Measurements from ENCODE around the gene STAC2.

- TF ChIP-seq FOXK2 (conservative IDR thresholded peaks at IDR 0.05 in 1 of 2, IDR thresholded peaks at IDR 0.05 in 1 of 2; ENCODE audit: low read depth in 2 of 2) (no peak), ZBTB43 (CRISPR knock-in tag; IDR thresholded peaks at IDR 0.05) (no peak), SIRT6 (IDR thresholded peaks at IDR 0.05; ENCODE audit: low read depth, low read length) (no peak), JUN (IDR thresholded peaks at IDR 0.05; ENCODE audit: borderline replicate concordance, low read depth, low read length) (no peak), JUN (CRISPR knock-in tag; IDR thresholded peaks at IDR 0.05; ENCODE audit: borderline replicate concordance) (no peak), ADNP (tag; IDR thresholded peaks at IDR 0.05) (no peak), SAFB (IDR thresholded peaks at IDR 0.05; ENCODE audit: borderline replicate concordance, low read depth, low read length) (no peak), ZNF668 (CRISPR knock-in tag; IDR thresholded peaks at IDR 0.05) (no peak), RNF219 (CRISPR knock-in tag; IDR thresholded peaks at IDR 0.05) (no peak), RBFOX2 (IDR thresholded peaks at IDR 0.05; ENCODE audit: low read depth, low read length) (no peak), TEAD4 (IDR thresholded peaks at IDR 0.05; ENCODE audit: low read length) (no peak), TEAD4 (CRISPR knock-in tag; IDR thresholded peaks at IDR 0.05; ENCODE audit: borderline replicate concordance) (no peak)
- TF ChIP-seq, protein P1, sequence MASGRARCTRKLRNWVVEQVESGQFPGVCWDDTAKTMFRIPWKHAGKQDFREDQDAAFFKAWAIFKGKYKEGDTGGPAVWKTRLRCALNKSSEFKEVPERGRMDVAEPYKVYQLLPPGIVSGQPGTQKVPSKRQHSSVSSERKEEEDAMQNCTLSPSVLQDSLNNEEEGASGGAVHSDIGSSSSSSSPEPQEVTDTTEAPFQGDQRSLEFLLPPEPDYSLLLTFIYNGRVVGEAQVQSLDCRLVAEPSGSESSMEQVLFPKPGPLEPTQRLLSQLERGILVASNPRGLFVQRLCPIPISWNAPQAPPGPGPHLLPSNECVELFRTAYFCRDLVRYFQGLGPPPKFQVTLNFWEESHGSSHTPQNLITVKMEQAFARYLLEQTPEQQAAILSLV (tag; IDR thresholded peaks at IDR 0.05) = no peak
- TF ChIP-seq, protein P2, sequence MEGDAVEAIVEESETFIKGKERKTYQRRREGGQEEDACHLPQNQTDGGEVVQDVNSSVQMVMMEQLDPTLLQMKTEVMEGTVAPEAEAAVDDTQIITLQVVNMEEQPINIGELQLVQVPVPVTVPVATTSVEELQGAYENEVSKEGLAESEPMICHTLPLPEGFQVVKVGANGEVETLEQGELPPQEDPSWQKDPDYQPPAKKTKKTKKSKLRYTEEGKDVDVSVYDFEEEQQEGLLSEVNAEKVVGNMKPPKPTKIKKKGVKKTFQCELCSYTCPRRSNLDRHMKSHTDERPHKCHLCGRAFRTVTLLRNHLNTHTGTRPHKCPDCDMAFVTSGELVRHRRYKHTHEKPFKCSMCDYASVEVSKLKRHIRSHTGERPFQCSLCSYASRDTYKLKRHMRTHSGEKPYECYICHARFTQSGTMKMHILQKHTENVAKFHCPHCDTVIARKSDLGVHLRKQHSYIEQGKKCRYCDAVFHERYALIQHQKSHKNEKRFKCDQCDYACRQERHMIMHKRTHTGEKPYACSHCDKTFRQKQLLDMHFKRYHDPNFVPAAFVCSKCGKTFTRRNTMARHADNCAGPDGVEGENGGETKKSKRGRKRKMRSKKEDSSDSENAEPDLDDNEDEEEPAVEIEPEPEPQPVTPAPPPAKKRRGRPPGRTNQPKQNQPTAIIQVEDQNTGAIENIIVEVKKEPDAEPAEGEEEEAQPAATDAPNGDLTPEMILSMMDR (IDR thresholded peaks at IDR 0.05 in 2 of 3, conservative IDR thresholded peaks at IDR 0.05 in 1 of 3; ENCODE audit: insufficient read depth in 2 of 3, low read depth in 1 of 3, low read length in 3 of 3) = no peak
- TF ChIP-seq, protein P3, sequence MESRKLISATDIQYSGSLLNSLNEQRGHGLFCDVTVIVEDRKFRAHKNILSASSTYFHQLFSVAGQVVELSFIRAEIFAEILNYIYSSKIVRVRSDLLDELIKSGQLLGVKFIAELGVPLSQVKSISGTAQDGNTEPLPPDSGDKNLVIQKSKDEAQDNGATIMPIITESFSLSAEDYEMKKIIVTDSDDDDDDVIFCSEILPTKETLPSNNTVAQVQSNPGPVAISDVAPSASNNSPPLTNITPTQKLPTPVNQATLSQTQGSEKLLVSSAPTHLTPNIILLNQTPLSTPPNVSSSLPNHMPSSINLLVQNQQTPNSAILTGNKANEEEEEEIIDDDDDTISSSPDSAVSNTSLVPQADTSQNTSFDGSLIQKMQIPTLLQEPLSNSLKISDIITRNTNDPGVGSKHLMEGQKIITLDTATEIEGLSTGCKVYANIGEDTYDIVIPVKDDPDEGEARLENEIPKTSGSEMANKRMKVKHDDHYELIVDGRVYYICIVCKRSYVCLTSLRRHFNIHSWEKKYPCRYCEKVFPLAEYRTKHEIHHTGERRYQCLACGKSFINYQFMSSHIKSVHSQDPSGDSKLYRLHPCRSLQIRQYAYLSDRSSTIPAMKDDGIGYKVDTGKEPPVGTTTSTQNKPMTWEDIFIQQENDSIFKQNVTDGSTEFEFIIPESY (CRISPR knock-in tag; IDR thresholded peaks at IDR 0.05) = no peak
These were observed 56.6 kb downstream of the STAC2 start for GRCh38 chr17:39169101-39169500.

Measured in K562 (cell line).